HFF-Myc (cell line): Measurements from ENCODE around the gene DOCK7.
"Not testable (repeated sequence)": the region's sequence is repeated elsewhere in the genome, so short reads cannot be mapped to it uniquely, and the experiment has no call there.

Source experiments
- DNase-seq: peaks from one replicate; pipeline ENCODE4 v3.0.0-alpha.2; 2011; ENCODE audit warnings: low read depth; ENCODE audit errors: extremely low read depth
- H3K4me3 ChIP-seq: replicated peaks from 2 replicates; pipeline ENCODE4 v1.5.1; 2011; ENCODE audit warnings: low read depth, mild to moderate bottlenecking, control low read depth, low read length
- TF ChIP-seq, protein P1 (sequence below): IDR thresholded peaks from 2 replicates; pipeline ENCODE4 v1.5.1; 2012; ENCODE audit warnings: mild to moderate bottlenecking, low read depth, low read length, control low read depth; ENCODE audit errors: missing control alignments

Gene DOCK7

GRCh38 chr1:62685431-62685859 lies 2.7 kb downstream of the DOCK7 start:
- no peak for DNase-seq
- TF ChIP-seq, protein P1, sequence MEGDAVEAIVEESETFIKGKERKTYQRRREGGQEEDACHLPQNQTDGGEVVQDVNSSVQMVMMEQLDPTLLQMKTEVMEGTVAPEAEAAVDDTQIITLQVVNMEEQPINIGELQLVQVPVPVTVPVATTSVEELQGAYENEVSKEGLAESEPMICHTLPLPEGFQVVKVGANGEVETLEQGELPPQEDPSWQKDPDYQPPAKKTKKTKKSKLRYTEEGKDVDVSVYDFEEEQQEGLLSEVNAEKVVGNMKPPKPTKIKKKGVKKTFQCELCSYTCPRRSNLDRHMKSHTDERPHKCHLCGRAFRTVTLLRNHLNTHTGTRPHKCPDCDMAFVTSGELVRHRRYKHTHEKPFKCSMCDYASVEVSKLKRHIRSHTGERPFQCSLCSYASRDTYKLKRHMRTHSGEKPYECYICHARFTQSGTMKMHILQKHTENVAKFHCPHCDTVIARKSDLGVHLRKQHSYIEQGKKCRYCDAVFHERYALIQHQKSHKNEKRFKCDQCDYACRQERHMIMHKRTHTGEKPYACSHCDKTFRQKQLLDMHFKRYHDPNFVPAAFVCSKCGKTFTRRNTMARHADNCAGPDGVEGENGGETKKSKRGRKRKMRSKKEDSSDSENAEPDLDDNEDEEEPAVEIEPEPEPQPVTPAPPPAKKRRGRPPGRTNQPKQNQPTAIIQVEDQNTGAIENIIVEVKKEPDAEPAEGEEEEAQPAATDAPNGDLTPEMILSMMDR = no peak

DNA sequence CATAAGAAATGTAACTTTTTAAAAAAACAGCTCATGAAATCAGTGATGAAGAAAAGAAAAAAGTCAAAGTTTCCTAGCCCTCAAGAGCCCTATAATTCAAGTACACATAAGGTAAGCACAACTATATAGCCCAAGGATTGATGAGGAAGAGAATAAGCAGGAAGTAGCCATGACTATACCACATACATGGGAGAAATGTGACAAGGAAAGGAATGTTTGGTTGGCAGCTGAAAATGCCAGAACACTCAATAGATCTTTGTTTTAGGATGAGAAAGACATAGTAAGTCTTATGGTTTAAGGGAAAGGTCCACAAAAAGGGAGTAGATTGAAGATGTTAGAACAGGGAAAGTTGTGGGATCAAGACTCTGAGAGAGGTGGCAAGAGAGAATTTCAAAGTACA lies 5.7 kb downstream of the DOCK7 start:
- no peak overlapping the region for H3K4me3 ChIP-seq
- TF ChIP-seq, protein P1 = no peak
- DNase-seq = no peak

More at GRCh38 chr1:62685431-62685859, 2.7 kb downstream of the DOCK7 start:
- no peak overlapping the region for H3K4me3 ChIP-seq

DNA sequence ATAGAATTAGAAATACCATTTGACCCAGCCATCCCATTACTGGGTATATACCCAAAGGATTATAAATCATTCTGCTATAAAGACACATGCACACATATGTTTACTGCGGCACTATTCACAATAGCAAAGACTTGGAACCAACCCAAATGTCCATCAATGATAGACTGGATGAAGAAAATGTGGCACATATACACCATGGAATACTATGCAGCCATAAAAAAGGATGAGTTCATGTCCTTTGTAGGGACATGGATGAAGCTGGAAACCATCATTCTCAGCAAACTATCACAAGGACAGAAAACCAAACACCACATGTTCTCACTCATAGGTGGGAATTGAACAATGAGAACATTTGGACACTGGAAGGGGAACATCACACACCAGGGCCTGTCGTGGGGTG lies 7.2 kb downstream of the DOCK7 start:
- not testable (repeated sequence) for DNase-seq, H3K4me3 ChIP-seq

- not testable (repeated sequence) for H3K4me3 ChIP-seq, DNase-seq
Observed at GRCh38 chr1:62677822-62678221, 10.4 kb downstream of the DOCK7 start.

- TF ChIP-seq, protein P1 = no peak
- DNase-seq = peak; percentile 90
- H3K4me3 ChIP-seq = no peak overlapping the region
Observed at GRCh38 chr1:62676611-62677356, 11.4 kb downstream of the DOCK7 start.

GRCh38 chr1:62673629-62674028 lies 14.6 kb downstream of the DOCK7 start:
- DNase-seq = no peak
- H3K4me3 ChIP-seq = no peak overlapping the region
- TF ChIP-seq, protein P1 = no peak

GRCh38 chr1:62672029-62672428 lies 16.2 kb downstream of the DOCK7 start:
- TF ChIP-seq, protein P1 = no peak
- H3K4me3 ChIP-seq = no peak overlapping the region
- DNase-seq = no peak

DNA sequence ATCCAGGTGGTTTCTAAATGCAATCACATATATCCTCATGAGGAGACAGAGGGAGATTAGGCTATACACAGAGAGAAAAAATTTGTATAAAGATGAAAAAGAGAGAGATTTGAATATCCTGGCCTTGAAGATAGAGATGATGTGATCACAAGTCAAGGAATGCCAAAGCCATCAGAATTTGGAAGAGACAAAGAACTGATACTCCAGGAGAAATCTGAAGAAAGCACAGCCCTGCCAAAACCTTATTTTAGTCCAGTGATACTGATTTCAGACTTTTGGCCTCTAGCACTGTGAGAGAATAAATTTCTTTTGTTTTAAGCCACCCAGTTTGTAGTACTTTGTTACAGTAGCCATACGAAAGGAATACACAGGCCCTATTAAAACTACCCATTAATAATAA lies 33.4 kb downstream of the DOCK7 start:
- no peak for DNase-seq
- H3K4me3 ChIP-seq = no peak overlapping the region
- TF ChIP-seq, protein P1 = no peak
